Spleen (tissue), 11 donors: ENCODE data around the gene CNN3. TPM values are rescaled to one million over a fixed set of nuclear protein-coding genes. Genes with fewer than 3 reads are reported as not detected.

ENCODE experiments used
- DNase-seq: peaks from one replicate; pipeline ENCODE4 v3.0.0-alpha.2; 2020
- H3K27ac ChIP-seq, 8 donors: fragments of 200-600 bp; sonication (generic) in 7 of 8; 1 replicate in 4 of 8; 2 replicates in 4 of 8; pipeline versions ENCODE4 v1.5.0 to v1.8.0; 2016 to 2021; ENCODE audit warnings: inconsistent platforms in 4 of 8, mild to moderate bottlenecking in 4 of 8, moderate library complexity in 1 of 8
- H3K27me3 ChIP-seq, 7 donors: fragments of 200-600 bp; sonication (generic) in 6 of 7; replicated peaks in 1 of 7; 1 replicate in 4 of 7; 2 replicates in 3 of 7; pipeline versions ENCODE4 v1.5.0 to v1.8.0; 2016 to 2021; ENCODE audit warnings: inconsistent platforms in 3 of 7, mild to moderate bottlenecking in 1 of 7
- H3K36me3 ChIP-seq, 6 donors: fragments of 200-600 bp; sonication (generic) in 5 of 6; 1 replicate in 4 of 6; 2 replicates in 2 of 6; pipeline versions ENCODE4 v1.5.0 to v1.8.0; 2016 to 2021; ENCODE audit warnings: inconsistent platforms in 2 of 6
- H3K4me1 ChIP-seq, 6 donors: fragments of 200-600 bp; sonication (generic) in 5 of 6; 1 replicate in 3 of 6; 2 replicates in 3 of 6; pipeline versions ENCODE4 v1.5.0 to v1.8.0; 2016 to 2021; ENCODE audit warnings: inconsistent platforms in 3 of 6
- H3K4me3 ChIP-seq, 8 donors: fragments of 200-600 bp; sonication (generic) in 7 of 8; 1 replicate in 4 of 8; 2 replicates in 4 of 8; pipeline versions ENCODE4 v1.5.0 to v1.8.0; 2016 to 2021; ENCODE audit warnings: inconsistent platforms in 4 of 8, mild to moderate bottlenecking in 4 of 8, moderate library complexity in 2 of 8
- H3K9me3 ChIP-seq, 8 donors: fragments of 200-600 bp; sonication (generic) in 7 of 8; 1 replicate in 4 of 8; 2 replicates in 4 of 8; pipeline versions ENCODE4 v1.5.0 to v1.8.0; 2016 to 2021; ENCODE audit warnings: inconsistent platforms in 4 of 8
- POLR2A ChIP-seq, 3 donors: fragments of 450-650 bp; IDR thresholded peaks; one replicate each; pipeline ENCODE4 v1.5.1; 2017; ENCODE audit warnings: antibody characterized with exemption in 3 of 3, mild to moderate bottlenecking in 1 of 3
- POLR2AphosphoS5 ChIP-seq, 3 donors: sonication (generic); formaldehyde crosslinking; IDR thresholded peaks; one replicate each; pipeline ENCODE4 v1.5.1; 2017; ENCODE audit warnings: antibody characterized with exemption in 3 of 3
- WGBS, 5 donors: extraction: QIAGEN DNeasy Blood & Tissue Kit in 3 of 5; methylation state at CpG; one replicate each; pipeline versions ENCODE4 v1.1.5 to v1.1.7; 2013 to 2018; 5-methylcytosine and 5-hydroxymethylcytosine counted together
- intact Hi-C: fragments of 100-400 bp; cut with DNase I; formaldehyde crosslinking; loops from one replicate; pipeline ENCODE4 v1.15.0; 2023; ENCODE audit warnings: low total_unique reads
- polyA plus RNA-seq, 3 donors: library from polyadenylated mRNA; stranded (reverse); fragments of 200-250 nt; gene quantifications; one replicate each; pipeline ENCODE4 v1.2.1, GENCODE V29; 2013
- total RNA-seq, 7 donors: library from RNA; depleted of rRNA in 3 of 7; stranded (reverse); fragments of >200 nt in 3 of 7; fragmentation: NEBNext Ultra II Directional in 4 of 7; extraction: Animal tissue kit (Norgen Biotek cat#: 25700) in 4 of 7; gene quantifications; one replicate each; pipeline versions ENCODE4 v1.1.0 to v1.2.1, GENCODE V29; 2016 to 2021
- TF ChIP-seq, protein P1 (sequence below), 11 experiments: fragments of 200-600 bp in 7 of 11; fragments of 450-650 bp in 4 of 11; sonication (generic) in 4 of 11; IDR thresholded peaks in 8 of 11; conservative IDR thresholded peaks in 3 of 11; 1 replicate in 7 of 11; 2 replicates in 4 of 11; pipeline versions ENCODE4 v1.4.0 to v1.8.0; 2016 to 2021; ENCODE audit warnings: antibody characterized with exemption in 11 of 11, inconsistent platforms in 4 of 11, mild to moderate bottlenecking in 1 of 11
- donor health status: healthy with polysubstance abuse.
- donor health status: DM: no; HTN: no; CAD: no; lungs with moderate emphysema.
- donor health status: DM: no; HTN: no; CAD: no.
- donor health status: Bipolar disorder and iron deficiency.
- donor health status: healthy.
- donor health status: DM: no; HTN: no; CAD: no.
- donor health status: DM: yes; HTN: yes; CAD: no.

Gene CNN3
- total and polyA plus RNA-seq, 10 donors, result 27.4 to 124 (median 105) TPM

DNA sequence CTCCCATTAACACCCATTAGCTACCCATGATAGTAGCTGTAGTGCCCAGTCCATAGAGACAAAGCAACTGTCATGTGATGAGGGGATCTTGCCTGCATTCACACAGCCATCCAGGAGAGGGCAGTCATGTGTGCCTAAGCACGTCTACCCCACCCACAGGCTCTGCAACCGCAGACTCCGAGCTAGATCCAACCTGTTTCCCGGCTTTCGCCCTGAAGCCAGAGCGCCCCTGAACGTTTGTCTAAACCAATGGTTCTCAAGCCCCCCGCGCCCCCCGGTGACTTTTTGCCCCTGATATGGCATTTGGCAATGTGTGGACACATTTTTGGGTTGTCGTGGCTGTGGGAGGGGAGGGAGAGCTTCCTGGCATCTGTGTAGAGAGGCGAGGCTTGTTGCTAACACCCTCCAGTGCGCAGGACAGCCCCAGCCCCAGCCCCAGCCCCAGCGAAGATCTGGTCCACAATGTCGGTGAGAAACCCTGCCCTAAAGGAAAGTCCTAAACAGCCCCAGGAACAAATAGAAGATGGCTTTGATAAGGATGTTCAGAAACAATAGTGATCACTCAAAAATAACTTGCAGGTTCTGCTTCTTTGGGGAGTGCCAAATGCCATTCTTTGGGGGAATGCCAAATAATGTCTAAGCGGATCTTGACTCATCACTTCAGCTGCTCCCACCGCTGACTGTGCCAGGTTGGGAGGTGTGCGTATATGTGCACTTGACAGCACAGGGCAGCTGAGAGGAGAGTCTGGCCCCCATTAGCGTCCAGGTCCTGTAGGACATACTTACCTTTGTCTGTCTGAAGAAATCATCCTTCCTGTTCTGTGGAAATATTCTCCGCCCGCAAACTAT lies 72.2 kb downstream of the CNN3 start:
- H3K27me3 ChIP-seq, result no peaks in the 10 kb centered on the region
- no peaks in the 10 kb centered on the region for H3K9me3 ChIP-seq
- H3K4me3 ChIP-seq, result peak overlapping the region in 6 of 8 donors; percentile 27 to 71 (median 35)
- intact Hi-C loops, result loop anchor here (2.0 kb wide), 1 partner anchor 188 kb away; no protein-coding TSS in a partner anchor
- H3K4me1 ChIP-seq, result peaks cover 0 to 13% (median 5%) of the 10 kb centered on the region in 6 donors
- DNase-seq, result peak; percentile 92
- 12 to 21% (median 19%) methylated on average over 16 to 21 of the region's 21 CpGs for whole genome bisulfite sequencing, 5 donors
- H3K27ac ChIP-seq, result peak overlapping the region in 6 of 8 donors; percentile 7 to 76 (median 64)
- no peaks in the 10 kb centered on the region for H3K36me3 ChIP-seq
- peak in 2 of 3 donors; percentile 50 to 61 for TF ChIP-seq POLR2AphosphoS5 (IDR thresholded peaks at IDR 0.05)
- TF ChIP-seq, protein P1, sequence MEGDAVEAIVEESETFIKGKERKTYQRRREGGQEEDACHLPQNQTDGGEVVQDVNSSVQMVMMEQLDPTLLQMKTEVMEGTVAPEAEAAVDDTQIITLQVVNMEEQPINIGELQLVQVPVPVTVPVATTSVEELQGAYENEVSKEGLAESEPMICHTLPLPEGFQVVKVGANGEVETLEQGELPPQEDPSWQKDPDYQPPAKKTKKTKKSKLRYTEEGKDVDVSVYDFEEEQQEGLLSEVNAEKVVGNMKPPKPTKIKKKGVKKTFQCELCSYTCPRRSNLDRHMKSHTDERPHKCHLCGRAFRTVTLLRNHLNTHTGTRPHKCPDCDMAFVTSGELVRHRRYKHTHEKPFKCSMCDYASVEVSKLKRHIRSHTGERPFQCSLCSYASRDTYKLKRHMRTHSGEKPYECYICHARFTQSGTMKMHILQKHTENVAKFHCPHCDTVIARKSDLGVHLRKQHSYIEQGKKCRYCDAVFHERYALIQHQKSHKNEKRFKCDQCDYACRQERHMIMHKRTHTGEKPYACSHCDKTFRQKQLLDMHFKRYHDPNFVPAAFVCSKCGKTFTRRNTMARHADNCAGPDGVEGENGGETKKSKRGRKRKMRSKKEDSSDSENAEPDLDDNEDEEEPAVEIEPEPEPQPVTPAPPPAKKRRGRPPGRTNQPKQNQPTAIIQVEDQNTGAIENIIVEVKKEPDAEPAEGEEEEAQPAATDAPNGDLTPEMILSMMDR (IDR thresholded peaks at IDR 0.05 in 8 of 11, conservative IDR thresholded peaks at IDR 0.05 in 3 of 11), result peak; percentile 84 to 97 (median 92)
- TF ChIP-seq POLR2A (IDR thresholded peaks at IDR 0.05), result no peak

GRCh38 chr1:94852788-94853187 lies 74.1 kb downstream of the CNN3 start:
- intact Hi-C loops, result no loop called here
- H3K4me1 ChIP-seq, result peaks cover 0 to 13% (median 5%) of the 10 kb centered on the region in 6 donors
- H3K27me3 ChIP-seq, result no peaks in the 10 kb centered on the region
- H3K4me3 ChIP-seq, result no peak overlapping the region
- H3K27ac ChIP-seq, result no peak overlapping the region
- no peak for DNase-seq
- no peaks in the 10 kb centered on the region for H3K9me3 ChIP-seq
- 62 to 72% (median 67%) methylated on average over 2 of the region's 2 CpGs for whole genome bisulfite sequencing, 5 donors
- TF ChIP-seq POLR2AphosphoS5 (IDR thresholded peaks at IDR 0.05), result no peak
- TF ChIP-seq POLR2A (IDR thresholded peaks at IDR 0.05), result no peak
- TF ChIP-seq, protein P1 (IDR thresholded peaks at IDR 0.05 in 8 of 11, conservative IDR thresholded peaks at IDR 0.05 in 3 of 11), result no peak
- no peaks in the 10 kb centered on the region for H3K36me3 ChIP-seq

DNA sequence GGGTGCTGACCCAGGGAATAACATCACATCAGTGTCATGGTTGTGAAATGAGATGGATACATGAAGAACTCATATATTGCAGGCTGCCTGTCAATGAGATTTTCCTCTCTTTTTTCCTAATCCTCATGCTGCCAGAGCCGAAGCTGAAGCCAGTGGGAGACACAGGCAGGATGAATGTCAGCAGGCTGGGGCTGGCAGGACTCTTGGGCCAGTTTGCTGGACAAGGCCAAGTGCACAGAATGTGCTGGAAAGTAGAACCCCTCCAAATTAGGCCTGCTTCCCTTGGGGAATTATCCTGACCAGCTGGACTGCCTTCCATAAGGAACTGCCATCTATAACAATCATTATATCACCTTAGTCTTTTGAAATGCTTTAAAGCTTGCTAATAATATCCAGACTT lies 75.3 kb downstream of the CNN3 start:
- TF ChIP-seq POLR2AphosphoS5 (IDR thresholded peaks at IDR 0.05), result no peak
- TF ChIP-seq, protein P1 (IDR thresholded peaks at IDR 0.05 in 8 of 11, conservative IDR thresholded peaks at IDR 0.05 in 3 of 11), result no peak
- no peak for TF ChIP-seq POLR2A (IDR thresholded peaks at IDR 0.05)
- no peak overlapping the region for H3K27ac ChIP-seq
- intact Hi-C loops, result no loop called here

More for the DNA sequence above, 75.3 kb downstream of the CNN3 start:
- no peak for DNase-seq
- no peaks in the 10 kb centered on the region for H3K36me3 ChIP-seq
- no peaks in the 10 kb centered on the region for H3K27me3 ChIP-seq
- no peaks in the 10 kb centered on the region for H3K9me3 ChIP-seq
- no peak overlapping the region for H3K4me3 ChIP-seq
- H3K4me1 ChIP-seq, result peaks cover 0 to 13% (median 5%) of the 10 kb centered on the region in 6 donors
- 73 to 95% (median 90%) methylated on average over 1 of the region's 1 CpG for WGBS, 5 donors

Other genes with a start within 250 kb of the CNN3 start
- gene SLC44A3, start 106.8 kb downstream of the CNN3 start, total RNA-seq, result 1 to 10 TPM in 3 of 7 donors, under 1 TPM in 4; 0.65 to 4.0 (median 0.97) TPM
- gene SLC44A3, start 106.8 kb downstream of the CNN3 start, polyA plus RNA-seq, result under 1 TPM; 0.28 to 0.58 (median 0.32) TPM
- 1 to 10 TPM in 6 of 7 donors, under 1 TPM in 1; 0.97 to 6.0 (median 2.6) TPM for gene ALG14, start 145.8 kb upstream of the CNN3 start, total RNA-seq
- 1 to 10 TPM in 1 of 3 donors, under 1 TPM in 2; 0.78 to 1.2 (median 0.85) TPM for gene ALG14, start 145.8 kb upstream of the CNN3 start, polyA plus RNA-seq
- 10 to 100 TPM in 1 of 7 donors, 1 to 10 TPM in 3, under 1 TPM in 3; 0.63 to 12.5 (median 1.7) TPM for gene TLCD4, start 190.2 kb upstream of the CNN3 start, total RNA-seq
- under 1 TPM; 0.11 to 0.26 (median 0.21) TPM for gene TLCD4, start 190.2 kb upstream of the CNN3 start, polyA plus RNA-seq